ENCODE results near the gene HOXC4. TPM values are rescaled to one million over a fixed set of nuclear protein-coding genes. Genes with fewer than 3 reads are reported as not detected.
"Not testable (repeated sequence)": the region's sequence is repeated elsewhere in the genome, so short reads cannot be mapped to it uniquely, and the experiment has no call there.

The HOXC4 gene
- total RNA-seq, 1 donor from 2014 or later, result 0.42 TPM

GRCh38 chr12:54038871-54039414, 14.7 kb upstream of the HOXC4 start:
- intact Hi-C loops (cut with micrococcal nuclease), result no loop called here

GRCh38 chr12:54039417-54040147, 14.1 kb upstream of the HOXC4 start:
- intact Hi-C loops (cut with micrococcal nuclease), result no loop called here

- intact Hi-C loops (cut with micrococcal nuclease), result no loop called here
Measured at GRCh38 chr12:54040148-54040494, 13.5 kb upstream of the HOXC4 start.

- intact Hi-C loops (cut with micrococcal nuclease), result no loop called here
Measured at GRCh38 chr12:54040648-54041047, 13.0 kb upstream of the HOXC4 start.

- intact Hi-C loops (cut with micrococcal nuclease), result no loop called here
Measured at GRCh38 chr12:54041097-54041690, 12.4 kb upstream of the HOXC4 start.

GRCh38 chr12:54042033-54042432, 11.6 kb upstream of the HOXC4 start:
- intact Hi-C loops (cut with micrococcal nuclease), result not testable (repeated sequence)

- intact Hi-C loops (cut with micrococcal nuclease), result no loop called here
Measured at GRCh38 chr12:54042970-54043853, 10.4 kb upstream of the HOXC4 start.

- intact Hi-C loops (cut with micrococcal nuclease), result no loop called here
Measured at GRCh38 chr12:54044425-54045103, 9.1 kb upstream of the HOXC4 start.

GRCh38 chr12:54045401-54045800, 8.2 kb upstream of the HOXC4 start:
- intact Hi-C loops (cut with micrococcal nuclease), result no loop called here

GRCh38 chr12:54045868-54046521, 7.6 kb upstream of the HOXC4 start:
- intact Hi-C loops (cut with micrococcal nuclease), result no loop called here

- intact Hi-C loops (cut with micrococcal nuclease), result no loop called here
Measured at GRCh38 chr12:54046809-54047159, 6.9 kb upstream of the HOXC4 start.

GRCh38 chr12:54047160-54047963, 6.3 kb upstream of the HOXC4 start:
- intact Hi-C loops (cut with micrococcal nuclease), result no loop called here

GRCh38 chr12:54047964-54048303, 5.7 kb upstream of the HOXC4 start:
- intact Hi-C loops (cut with micrococcal nuclease), result no loop called here

GRCh38 chr12:54048406-54049093, 5.1 kb upstream of the HOXC4 start:
- intact Hi-C loops (cut with micrococcal nuclease), result no loop called here

- intact Hi-C loops (cut with micrococcal nuclease), result no loop called here
Measured at GRCh38 chr12:54049108-54049507, 4.5 kb upstream of the HOXC4 start.

GRCh38 chr12:54050482-54050810, 3.2 kb upstream of the HOXC4 start:
- intact Hi-C loops (cut with micrococcal nuclease), result loop anchor here (5.0 kb wide), 3 partner anchors 57 to 113 kb away; partner anchors contain the start of gene HOXC13

GRCh38 chr12:54051026-54051842, 2.4 kb upstream of the HOXC4 start:
- intact Hi-C loops (cut with micrococcal nuclease), result loop anchor here (5.0 kb wide), 3 partner anchors 56 to 114 kb away; partner anchors contain the start of gene HOXC13

GRCh38 chr12:54051874-54052437, 1.7 kb upstream of the HOXC4 start:
- intact Hi-C loops (cut with micrococcal nuclease), result loop anchor here (2.0 to 5.0 kb wide), 5 partner anchors 19 to 115 kb away; partner anchors contain the start of genes HOXC13 and HOXC5

All from T-helper 1 cell treated with Interleukin-12 subunit alpha and Interleukin-12 subunit beta and Interleukin-4 antibody, amounts not matched to agents 30 ng/mL and 1 ng/mL, for 36 hours (primary cell).